PC-3 (cell line): Measurements from ENCODE around the gene OGA. TPM values are rescaled to one million over a fixed set of nuclear protein-coding genes. Genes with fewer than 3 reads are reported as not detected.

Experiments
- ATAC-seq: fragments of 200-7000 bp; cut with Tn5 transposase; 2 replicates; pipeline ENCODE4 v1.9.1; 2020; ENCODE audit warnings: mild to moderate bottlenecking, moderate library complexity
- BruUV-seq: library from RNA; stranded (reverse); fragments of 400-500 nt; replicated peaks from 2 replicates; lab custom pipeline; 2021; lab: Mats Ljungman, UMichigan
- CTCF ChIA-PET: fragments of 300-600 bp; sonication (Branson Sonifier 250); formaldehyde crosslinking; loops from one replicate; lab custom pipeline; 2022; ENCODE audit warnings: antibody characterized with exemption; lab: Charles Lee
- POLR2A ChIA-PET: fragments of 300-600 bp; sonication (Branson Sonifier 250); formaldehyde crosslinking; loops from one replicate; lab custom pipeline; 2022; ENCODE audit warnings: antibody characterized with exemption; ENCODE audit not compliant: unreplicated experiment; lab: Charles Lee
- DNase-seq: peaks from one replicate; pipeline ENCODE4 v3.0.0-alpha.2; 2015
- H2AFZ ChIP-seq: fragments of 300-600 bp; sonication (generic); 2 replicates; pipeline ENCODE4 v1.6.0; 2016; ENCODE audit warnings: antibody characterized with exemption, low read length
- H3F3A ChIP-seq: fragments of 300-600 bp; sonication (generic); one replicate; pipeline ENCODE4 v1.6.0; 2017; ENCODE audit warnings: antibody characterized with exemption, low read length, control low read depth, mild to moderate bottlenecking; ENCODE audit not compliant: unreplicated experiment
- H3K27ac ChIP-seq: fragments of 300-600 bp; sonication (generic); 2 replicates; pipeline ENCODE4 v1.5.1; 2016; ENCODE audit warnings: mild to moderate bottlenecking, low read length
- H3K27me3 ChIP-seq: fragments of 300-600 bp; sonication (generic); 2 replicates; pipeline ENCODE4 v1.6.1; 2016; ENCODE audit warnings: low read length, mixed read lengths
- H3K36me3 ChIP-seq: fragments of 300-600 bp; sonication (generic); 2 replicates; pipeline ENCODE4 v1.6.1; 2016; ENCODE audit warnings: low read depth, mixed run types, low read length, mixed read lengths
- H3K4me1 ChIP-seq: fragments of 300-600 bp; sonication (generic); 2 replicates; pipeline ENCODE4 v1.5.1; 2016; ENCODE audit warnings: low read length; ENCODE audit not compliant: insufficient read depth
- H3K4me2 ChIP-seq: fragments of 300-600 bp; sonication (generic); 2 replicates; pipeline ENCODE4 v1.6.0; 2016; ENCODE audit warnings: low read length
- H3K4me3 ChIP-seq: fragments of 300-600 bp; sonication (generic); 2 replicates; pipeline ENCODE4 v1.5.1; 2016; ENCODE audit warnings: mild to moderate bottlenecking, low read length, mixed read lengths
- H3K79me2 ChIP-seq: fragments of 300-600 bp; sonication (generic); 2 replicates; pipeline ENCODE4 v1.6.1; 2017; ENCODE audit warnings: low read length, mixed read lengths
- H3K9ac ChIP-seq: fragments of 300-600 bp; sonication (generic); 2 replicates; pipeline ENCODE4 v1.6.0; 2016; ENCODE audit warnings: mild to moderate bottlenecking, low read length
- H3K9me2 ChIP-seq: fragments of 300-600 bp; sonication (generic); replicated peaks from 2 replicates; pipeline ENCODE4 v1.6.1; 2016; ENCODE audit warnings: mixed run types, low read length, mixed read lengths
- H3K9me3 ChIP-seq: fragments of 300-600 bp; sonication (generic); 2 replicates; pipeline ENCODE4 v1.6.1; 2016; ENCODE audit warnings: low read length, mixed read lengths
- H4K20me1 ChIP-seq: fragments of 300-600 bp; sonication (generic); 2 replicates; pipeline ENCODE4 v1.6.1; 2016; ENCODE audit warnings: low read length, mixed read lengths
- CTCF ChIP-seq: fragments of 300-600 bp; sonication (generic); conservative IDR thresholded peaks from 2 replicates; pipeline ENCODE4 v1.5.1; 2017; ENCODE audit warnings: antibody characterized with exemption, low read depth, mild to moderate bottlenecking, low read length
- EZH2 ChIP-seq: fragments of 300-600 bp; sonication (generic); IDR thresholded peaks from one replicate; pipeline ENCODE4 v1.6.1; 2017; ENCODE audit warnings: antibody characterized with exemption, mild to moderate bottlenecking, low read length; ENCODE audit not compliant: unreplicated experiment
- EZH2phosphoT487 ChIP-seq: fragments of 300-600 bp; sonication (generic); IDR thresholded peaks from 2 replicates; pipeline ENCODE4 v1.6.1; 2018; ENCODE audit warnings: mild to moderate bottlenecking, antibody characterized with exemption, low read length, borderline replicate concordance
- intact Hi-C: fragments of 100-400 bp; cut with micrococcal nuclease; formaldehyde crosslinking; loops from 2 replicates; pipeline ENCODE4 v1.9.0; 2023
- total RNA-seq: library from RNA; depleted of rRNA; stranded (reverse); fragments of >200 nt; gene quantifications from 2 replicates; pipeline ENCODE4 v1.2.3, GENCODE V29; 2014

The OGA gene
- total RNA-seq, 1 experiment from 2014 or later = 42.7 TPM

GRCh38 chr10:101769541-101770180 is 48.6 kb downstream of the OGA start:
- Histone ChIP-seq H2AFZ (no peak overlapping the region), H3K4me3 (no peak overlapping the region), H3K9me2 (no peaks in the 10 kb centered on the region), H3K36me3 (no peaks in the 10 kb centered on the region), H3K9me3 (no peaks in the 10 kb centered on the region), H3K4me1 (no peaks in the 10 kb centered on the region), H3K27me3 (no peaks in the 10 kb centered on the region; the same call in 1 of the 2 replicates), H4K20me1 (no peaks in the 10 kb centered on the region), H3K4me2 (no peak overlapping the region), H3F3A (no peaks in the 10 kb centered on the region), H3K27ac (no peak overlapping the region), H3K79me2 (no peaks in the 10 kb centered on the region), H3K9ac (no peak overlapping the region)
- CTCF ChIA-PET = no interaction called here
- POLR2A ChIA-PET = no interaction called here
- intact Hi-C loops = no loop called here
- DNase-seq = no peak
- TF ChIP-seq EZH2phosphoT487 (no peak), EZH2 (no peak), CTCF (no peak)
- ATAC-seq = no peak
- no TSS peak for BruUV-seq

DNA sequence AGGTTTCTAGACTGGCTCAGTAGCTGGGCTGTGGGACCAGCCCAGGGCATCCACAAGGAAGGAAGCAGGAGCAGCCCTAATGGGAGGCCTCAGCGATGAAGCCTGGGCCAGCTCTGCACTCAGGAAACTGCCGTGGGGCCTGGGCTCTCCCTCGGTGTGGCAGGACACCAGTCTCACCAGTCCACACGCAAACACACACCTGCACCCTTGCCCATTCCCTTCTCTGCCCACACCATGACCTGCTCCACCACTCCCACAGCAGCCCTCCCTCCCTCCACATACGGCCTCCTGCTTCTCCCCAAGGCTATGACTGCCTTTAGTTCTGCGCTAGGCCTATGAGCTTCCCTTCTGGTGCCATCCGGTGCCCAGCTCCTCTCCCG is 49.5 kb downstream of the OGA start:
- Histone ChIP-seq H3K9ac (no peak overlapping the region), H3K9me2 (no peaks in the 10 kb centered on the region), H3K36me3 (no peaks in the 10 kb centered on the region), H3K9me3 (no peaks in the 10 kb centered on the region), H3K79me2 (no peaks in the 10 kb centered on the region), H3K27me3 (no peaks in the 10 kb centered on the region), H3K27ac (no peak overlapping the region), H4K20me1 (no peaks in the 10 kb centered on the region), H3K4me2 (no peak overlapping the region), H3K4me3 (no peak overlapping the region), H2AFZ (no peak overlapping the region), H3K4me1 (no peaks in the 10 kb centered on the region), H3F3A (no peaks in the 10 kb centered on the region)
- no peak for DNase-seq
- BruUV-seq = no TSS peak
- TF ChIP-seq CTCF (no peak), EZH2phosphoT487 (no peak), EZH2 (no peak)
- POLR2A ChIA-PET = no interaction called here
- no peak for ATAC-seq
- CTCF ChIA-PET = no interaction called here
- intact Hi-C loops = no loop called here

DNA sequence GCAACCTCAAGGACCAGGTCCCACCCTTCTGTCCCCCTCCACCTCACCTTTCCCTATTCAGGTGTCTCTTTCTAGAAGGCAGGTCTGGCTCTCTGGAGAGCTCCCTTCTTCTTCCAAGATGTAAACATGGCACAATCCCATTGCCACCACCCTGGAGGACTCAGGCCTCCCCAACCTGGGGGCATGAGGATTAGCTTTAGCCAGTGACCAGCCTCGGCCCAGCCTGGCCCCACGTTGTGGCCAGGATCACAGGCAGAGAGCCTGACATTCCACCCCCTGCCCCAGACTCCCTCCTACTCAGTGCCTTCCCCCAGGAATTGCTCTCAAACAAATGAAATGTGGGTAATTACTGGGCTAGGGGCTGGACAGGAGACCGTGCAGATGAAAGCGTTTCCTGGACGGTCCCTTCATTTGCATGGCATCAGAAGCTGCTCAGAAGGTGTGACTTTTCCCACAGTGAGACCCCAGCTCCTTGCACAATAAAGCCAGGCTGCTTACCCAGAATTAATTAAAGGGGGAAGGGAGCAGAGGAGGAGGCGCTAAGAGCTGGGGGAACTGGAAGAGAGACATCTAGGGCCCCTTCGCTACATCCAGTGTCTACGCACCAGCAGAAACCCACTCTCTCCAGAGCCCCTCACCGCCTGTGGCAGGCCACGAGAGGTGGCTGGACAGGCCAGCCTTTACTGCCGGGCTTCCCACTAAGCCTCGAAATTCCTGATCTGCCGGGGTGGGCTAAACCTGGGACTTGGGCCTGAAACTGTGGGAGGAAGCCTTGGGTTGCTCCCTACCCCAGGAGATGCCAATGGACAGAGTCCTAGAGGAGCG is 50.1 kb downstream of the OGA start:
- DNase-seq (no peak), ATAC-seq (no peak)
- no peaks in the 10 kb centered on the region for H3K27me3 ChIP-seq
- H2AFZ ChIP-seq = no peak overlapping the region
- no peak overlapping the region for H3K27ac ChIP-seq
- TF ChIP-seq EZH2phosphoT487 = no peak
- TF ChIP-seq CTCF = no peak
- no peak for TF ChIP-seq EZH2
- H3F3A ChIP-seq = no peaks in the 10 kb centered on the region
- no peak overlapping the region for H3K9ac ChIP-seq
- BruUV-seq = no TSS peak
- H3K4me3 ChIP-seq = no peak overlapping the region
- no peaks in the 10 kb centered on the region for H3K4me1 ChIP-seq
- H3K36me3 ChIP-seq = no peaks in the 10 kb centered on the region
- no peak overlapping the region for H3K4me2 ChIP-seq
- H3K9me3 ChIP-seq = no peaks in the 10 kb centered on the region
- ChIA-PET POLR2A (no interaction called here), CTCF (no interaction called here)
- no peaks in the 10 kb centered on the region for H3K9me2 ChIP-seq
- intact Hi-C loops = no loop called here
- H4K20me1 ChIP-seq = no peaks in the 10 kb centered on the region
- H3K79me2 ChIP-seq = no peaks in the 10 kb centered on the region
